Kidney tubule cell (primary cell): ENCODE results near the gene CD79A.

Source experiments
- DNase-seq: peaks from one replicate; pipeline ENCODE4 v3.0.0-alpha.2; 2018; ENCODE audit warnings: low spot score

The CD79A gene

DNA sequence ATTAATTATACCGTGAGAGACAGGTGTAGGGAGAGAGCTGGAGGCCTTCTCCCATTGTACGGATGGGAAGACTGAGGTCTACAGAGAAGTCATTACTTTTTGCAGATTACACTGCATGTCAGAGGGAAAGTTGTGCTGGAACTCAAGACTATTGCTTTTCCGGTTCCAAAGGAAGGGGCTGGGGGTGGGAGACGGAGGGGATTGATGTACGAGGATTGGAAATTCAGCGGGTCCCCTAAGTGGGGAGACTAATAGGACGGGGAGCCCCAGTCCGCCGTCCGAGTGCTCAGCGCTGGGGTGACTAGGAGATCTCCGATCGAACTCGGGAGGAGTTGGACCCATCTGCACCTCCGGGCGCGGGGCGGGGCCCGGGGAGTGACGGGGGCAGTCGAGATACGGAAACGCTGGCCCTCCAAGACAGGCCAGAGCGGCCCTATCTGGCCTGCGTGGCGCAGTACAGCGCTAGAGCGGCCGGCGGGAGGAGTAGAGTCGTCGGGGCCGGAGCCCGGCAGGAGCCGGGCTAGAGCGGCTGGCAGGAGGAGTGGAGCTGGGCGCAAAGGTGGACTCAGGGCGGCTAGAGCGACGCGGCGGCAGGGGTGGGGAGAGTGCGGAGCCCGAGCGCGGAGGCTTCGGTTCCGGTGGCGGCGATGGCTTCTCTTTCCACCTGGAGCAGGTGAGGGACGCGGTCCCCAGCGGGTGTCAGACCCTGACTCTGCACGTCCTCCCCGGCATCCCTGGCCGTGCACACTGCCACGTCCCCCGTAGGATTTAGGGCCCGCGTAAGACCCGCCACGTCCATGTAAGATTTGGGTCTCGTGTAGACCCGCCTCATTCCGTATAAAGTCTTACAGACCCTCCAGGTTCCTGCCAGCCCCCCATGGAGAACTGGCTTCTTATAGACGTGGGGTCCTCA lies 7.0 kb downstream of the CD79A start:
- DNase-seq = peak; percentile 98

DNA sequence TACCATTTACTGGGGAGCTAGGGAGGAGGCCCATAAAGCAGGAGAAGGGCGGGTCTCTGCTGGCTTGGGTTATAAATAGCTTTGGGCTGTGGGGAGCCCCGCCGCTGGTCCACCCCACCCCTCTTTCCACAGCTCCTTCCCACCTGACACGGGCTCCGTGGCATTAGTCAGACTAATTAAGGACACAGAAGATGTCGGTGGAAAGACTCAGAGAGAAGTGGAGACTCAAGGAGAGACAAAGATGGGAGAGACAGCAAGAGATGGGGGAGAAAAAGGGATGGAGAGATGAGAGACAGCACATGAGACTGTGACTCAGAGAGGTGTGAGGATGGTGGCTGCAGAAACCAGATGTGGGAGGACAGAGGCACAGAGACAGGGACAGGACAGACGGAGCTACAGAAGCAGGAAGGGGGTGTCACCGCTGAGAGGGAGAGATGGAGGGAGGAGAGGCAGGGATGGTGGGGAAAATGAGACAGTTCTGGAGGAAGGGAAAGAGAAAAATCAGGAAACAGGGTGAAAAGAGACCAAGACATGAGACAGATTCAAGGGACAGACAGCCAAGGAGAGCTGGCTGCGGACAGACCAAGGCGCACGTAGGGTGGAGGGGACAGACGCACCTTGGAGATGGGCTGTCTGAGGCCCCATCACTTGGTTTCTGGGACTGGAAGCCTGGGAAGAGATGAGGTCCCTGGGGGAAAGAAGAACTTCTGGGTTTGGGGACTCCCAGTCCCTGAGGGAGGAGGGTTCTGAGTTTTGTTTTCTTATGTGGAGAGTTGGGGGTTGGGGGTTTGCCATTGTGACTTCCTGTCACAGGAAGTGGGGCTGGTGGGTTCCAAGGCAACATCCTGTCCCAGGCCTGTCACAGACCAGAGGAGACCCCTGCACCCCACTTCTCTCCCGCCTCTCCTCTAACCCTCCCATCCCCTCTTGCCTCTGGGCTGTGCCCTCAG lies 10.0 kb downstream of the CD79A start:
- DNase-seq = no peak

DNA sequence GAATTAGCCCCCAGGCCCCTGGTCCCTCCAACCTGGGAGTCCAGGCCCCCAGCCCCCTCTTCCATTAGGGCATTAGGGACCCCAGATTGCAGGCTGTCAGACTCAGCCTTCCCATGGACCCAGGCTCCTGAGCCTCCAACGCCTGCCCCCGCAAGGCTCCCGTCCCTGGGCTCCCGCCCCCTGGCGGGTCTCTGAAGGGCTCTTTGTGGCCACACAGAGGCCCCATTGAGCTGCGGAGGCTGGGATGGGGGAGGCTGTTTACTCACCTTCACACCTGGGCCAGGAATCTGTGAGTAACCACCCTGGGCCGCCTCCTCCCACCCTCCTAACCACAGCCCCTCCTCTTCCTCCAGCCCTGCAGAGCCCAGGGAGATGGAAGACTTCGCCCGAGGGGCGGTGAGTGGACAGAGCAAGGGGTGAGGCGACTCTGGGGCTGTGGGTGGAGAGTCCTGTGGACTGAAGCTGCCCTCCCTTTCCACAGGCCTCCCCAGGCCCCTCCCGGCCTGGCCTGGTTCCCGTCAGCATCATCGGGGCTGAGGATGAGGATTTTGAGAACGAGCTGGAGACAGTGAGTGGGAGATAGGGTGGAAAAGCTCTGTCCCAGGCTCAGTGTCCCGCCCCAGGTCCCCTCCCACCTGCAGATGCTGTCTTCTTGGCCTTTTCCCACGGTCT lies 10.8 kb downstream of the CD79A start:
- peak; percentile 93 for DNase-seq

DNA sequence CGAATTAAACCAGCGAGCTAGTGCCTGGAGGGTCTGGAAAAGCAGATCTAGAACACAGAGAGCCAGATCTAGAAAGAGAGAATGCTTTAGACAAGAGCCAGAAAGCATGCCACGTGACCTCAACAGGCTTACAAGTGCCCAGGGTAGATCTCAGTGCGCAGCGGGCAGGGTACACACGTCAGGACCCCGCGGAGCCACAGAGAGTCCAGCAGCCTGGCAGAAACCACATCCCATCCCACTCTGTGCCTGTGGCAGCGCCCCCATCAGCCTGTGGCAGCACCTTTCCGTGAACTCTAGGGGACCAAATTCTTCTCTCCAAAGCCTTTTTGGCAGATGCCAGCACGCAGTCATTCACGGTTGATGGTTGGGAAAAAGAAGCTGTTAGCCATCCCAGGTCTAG lies 11.8 kb downstream of the CD79A start:
- no peak for DNase-seq

DNA sequence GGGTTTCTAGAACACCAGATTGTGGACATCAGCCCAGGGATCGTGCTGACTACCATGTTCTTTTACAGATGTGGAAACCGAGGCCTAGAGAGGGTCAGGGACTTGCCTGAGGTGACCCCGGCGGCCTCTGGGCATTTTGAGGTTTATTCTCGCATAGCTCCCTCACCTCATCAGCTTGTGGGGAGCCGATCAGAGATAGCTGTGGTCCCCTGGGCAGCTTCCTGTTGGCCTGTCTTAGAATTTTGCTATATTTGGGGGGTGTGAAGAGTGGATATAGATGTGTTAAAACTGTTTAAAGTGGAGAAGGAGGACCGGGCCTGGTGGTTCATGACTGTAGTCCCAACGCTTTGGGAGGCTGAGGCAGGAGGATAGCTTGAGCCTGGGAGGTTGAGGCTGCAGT lies 12.8 kb downstream of the CD79A start:
- no peak for DNase-seq

DNA sequence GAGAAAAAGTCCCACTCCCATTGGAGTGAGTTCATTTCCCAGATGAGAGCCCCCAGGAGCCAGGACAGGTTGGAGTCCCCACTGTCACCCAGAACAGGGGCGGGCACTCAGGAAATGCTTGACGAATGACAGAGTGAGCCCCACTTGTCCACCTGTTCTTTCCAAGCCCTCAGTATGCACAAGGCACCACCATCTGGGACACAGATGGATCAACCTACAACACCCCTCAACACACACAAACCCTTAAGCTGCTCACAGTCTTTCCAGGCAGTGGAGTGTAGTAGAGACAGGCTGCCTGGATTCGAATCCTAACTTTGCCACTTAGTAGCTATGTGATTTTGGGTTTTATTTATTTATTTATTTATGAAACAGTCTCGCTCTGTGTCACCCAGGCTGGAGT lies 13.9 kb downstream of the CD79A start:
- DNase-seq = no peak

DNA sequence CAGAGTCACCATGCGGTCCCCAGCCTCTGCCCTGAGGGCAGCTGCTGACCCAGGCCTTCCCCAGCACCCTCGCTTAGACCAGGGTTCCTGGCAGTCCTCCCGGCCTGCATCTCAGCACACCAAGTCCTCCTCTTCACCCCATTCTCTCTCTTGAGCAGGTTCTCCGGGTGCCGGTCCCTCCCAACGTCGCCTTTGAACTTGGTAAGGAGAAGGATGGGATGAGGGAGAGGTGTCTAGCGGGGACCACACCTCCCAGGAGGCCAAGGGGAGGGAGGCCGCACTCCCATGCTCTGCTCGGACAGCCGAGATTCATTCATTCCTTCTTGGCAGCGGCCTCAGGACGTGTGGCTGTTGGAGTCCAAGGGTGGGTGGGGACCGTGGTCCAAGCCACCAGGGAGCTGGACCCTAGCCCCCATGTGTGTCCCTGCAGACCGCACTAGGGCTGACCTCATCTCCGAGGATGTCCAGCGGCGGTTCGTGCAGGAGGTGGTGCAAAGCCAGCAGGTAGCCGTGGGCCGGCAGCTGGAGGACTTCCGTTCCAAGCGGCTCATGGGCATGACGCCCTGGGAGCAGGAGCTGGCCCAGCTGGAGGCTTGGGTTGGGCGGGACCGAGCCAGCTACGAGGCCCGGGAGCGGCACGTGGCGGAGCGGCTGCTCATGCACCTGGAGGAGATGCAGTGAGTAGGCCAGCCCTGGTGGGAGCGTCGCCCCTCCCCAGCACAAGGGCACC lies 15.3 kb downstream of the CD79A start:
- no peak for DNase-seq

DNA sequence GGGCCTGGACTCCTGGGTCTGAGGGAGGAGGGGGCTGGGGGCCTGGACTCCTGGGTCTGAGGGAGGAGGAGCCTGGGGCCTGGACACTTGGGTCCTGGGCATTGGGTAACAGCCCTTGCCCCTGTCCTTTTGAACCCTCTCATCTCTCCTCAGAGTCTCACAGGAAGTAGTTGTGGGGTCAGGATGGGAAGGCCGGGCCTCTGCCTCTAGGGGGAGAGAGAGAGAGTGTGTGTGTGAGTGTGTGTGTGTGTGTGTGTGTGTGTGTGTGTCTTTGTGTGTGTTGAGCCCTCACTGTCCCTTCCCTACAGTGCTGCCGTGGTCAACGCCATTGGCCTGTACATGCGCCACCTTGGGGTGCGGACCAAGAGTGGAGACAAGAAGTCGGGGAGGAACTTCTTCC lies 16.8 kb downstream of the CD79A start:
- DNase-seq = no peak

DNA sequence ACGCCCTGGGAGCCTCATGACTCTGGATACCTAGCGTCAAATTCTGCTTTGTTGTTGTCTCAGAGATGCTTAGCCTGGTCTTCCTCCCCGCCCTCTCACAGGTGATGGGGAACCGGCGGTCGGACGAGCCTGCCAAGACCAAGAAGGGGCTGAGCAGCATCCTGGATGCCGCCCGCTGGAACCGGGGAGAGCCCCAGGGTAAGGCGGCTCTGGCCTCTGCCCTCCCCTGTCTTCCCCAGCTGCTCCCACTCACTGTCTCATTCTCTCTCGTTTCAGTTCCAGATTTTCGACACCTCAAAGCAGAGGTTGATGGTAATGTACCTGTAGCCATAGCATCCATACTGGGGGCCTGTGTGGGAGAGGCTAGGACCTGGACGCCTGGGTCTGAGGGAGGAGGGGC lies 17.3 kb downstream of the CD79A start:
- no peak for DNase-seq

DNA sequence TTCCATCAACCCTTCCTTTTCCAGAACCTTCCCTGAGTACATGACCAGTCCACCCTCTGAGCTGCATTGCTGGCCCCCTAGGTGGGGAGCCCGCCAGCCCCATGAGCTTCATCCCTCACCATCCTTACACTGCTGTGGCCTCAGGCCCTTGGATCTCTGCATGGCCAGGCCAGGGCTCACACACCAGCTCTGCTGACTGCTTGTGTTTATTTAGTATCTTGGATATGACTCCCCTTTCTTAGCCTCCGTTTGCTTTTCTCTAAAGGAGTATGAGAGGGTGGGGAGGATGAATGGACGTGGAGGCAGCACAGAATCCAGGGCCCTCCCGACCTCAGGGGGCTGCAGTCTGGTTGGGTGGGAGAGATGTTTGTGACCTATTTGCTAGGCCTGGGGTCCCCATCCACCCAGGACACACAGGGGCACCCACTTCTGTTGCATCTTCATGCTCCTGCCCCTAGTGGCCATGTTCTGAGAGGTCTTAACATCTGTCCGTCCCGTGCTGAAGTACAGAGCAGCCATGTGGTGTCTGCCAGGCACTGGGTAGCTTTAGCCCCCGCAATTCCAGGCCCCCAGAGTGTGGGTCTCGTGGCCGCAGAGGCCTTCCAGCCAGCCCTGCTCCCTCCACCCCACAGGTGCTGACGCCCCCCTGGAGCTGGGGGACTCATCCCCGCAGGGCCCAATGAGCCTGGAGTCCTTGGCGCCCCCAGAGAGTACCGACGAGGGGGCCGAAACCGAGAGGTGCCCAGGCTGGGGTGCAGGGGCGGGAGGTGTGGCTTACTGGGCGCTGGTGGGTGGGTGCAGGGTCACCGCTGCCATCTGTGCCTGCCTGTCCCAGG lies 18.9 kb downstream of the CD79A start:
- DNase-seq = no peak

DNA sequence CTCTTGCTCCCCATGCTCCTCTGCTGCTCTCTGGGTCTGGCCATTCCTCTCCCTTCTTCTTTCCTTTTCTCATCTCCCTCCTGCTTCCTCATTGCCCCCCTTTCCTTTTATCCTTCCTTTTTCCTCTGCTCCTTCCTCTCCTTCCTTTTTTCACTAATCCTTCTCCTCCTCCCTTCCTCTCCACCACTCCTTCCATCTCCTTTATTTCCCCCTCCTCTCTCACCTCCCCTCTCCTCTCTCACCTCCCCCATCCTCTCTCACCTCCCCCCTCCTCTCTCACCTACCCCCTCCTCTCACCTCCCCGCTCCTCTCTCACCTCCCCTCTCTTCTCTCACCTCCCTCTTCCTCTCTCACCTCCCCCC lies 19.5 kb downstream of the CD79A start:
- no peak for DNase-seq

DNA sequence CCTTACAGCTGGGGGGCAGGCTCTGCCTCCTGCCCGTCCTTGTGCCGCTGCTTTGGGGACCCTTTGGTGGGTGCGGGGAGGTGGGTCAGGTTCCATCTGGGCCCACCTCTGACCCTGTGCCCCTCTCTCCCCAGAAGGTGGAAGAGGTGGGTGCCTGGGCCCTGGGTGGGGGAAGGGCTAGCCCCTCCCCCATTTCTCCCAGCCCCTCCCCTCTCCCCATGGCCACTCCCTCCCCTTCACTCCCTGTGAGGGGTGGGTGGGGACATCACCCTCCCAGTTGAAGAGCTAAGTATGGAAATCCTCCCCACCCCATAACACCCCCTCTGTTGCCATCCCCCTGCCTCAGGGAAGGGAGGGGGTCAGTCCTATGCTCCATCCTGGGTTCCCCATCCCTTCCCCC lies 20.1 kb downstream of the CD79A start:
- no peak for DNase-seq

DNA sequence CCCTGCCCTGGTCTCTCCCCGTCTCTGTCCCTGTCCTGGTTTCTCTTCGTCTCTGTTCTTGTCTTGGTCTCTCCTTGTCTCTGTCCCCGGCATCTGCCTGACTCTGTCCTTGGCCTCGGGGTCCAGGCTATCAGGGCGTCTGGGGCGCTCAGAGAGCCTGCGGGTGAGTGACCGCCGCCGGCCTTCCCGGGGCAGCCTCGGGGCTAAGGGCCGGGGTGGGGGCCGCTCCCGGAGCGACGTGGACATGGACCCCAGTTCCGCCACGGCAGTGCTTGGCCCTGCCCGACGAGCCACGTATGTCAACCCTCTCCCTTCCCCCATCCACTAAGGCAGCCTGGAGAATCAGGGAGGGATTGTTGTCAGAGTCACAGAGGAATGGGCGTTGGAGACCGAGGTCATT lies 20.7 kb downstream of the CD79A start:
- DNase-seq = no peak

DNA sequence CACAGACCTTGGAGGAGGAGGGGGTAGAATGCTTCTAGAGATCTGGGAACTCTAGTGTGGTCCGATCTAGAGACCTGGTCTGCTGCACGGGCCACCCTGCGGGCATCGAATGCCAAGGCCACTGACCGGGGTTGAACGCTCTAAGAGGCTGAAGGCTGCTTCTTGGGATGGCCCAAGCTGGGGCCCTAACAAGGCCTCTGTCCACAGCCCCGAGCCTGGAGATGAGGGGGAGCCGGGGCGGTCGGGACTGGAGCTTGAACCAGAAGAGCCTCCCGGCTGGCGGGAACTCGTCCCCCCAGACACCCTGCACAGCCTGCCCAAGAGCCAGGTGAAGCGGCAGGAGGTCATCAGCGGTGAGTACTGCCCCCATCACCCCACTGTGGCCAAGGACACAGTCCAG lies 21.2 kb downstream of the CD79A start:
- DNase-seq = no peak

DNA sequence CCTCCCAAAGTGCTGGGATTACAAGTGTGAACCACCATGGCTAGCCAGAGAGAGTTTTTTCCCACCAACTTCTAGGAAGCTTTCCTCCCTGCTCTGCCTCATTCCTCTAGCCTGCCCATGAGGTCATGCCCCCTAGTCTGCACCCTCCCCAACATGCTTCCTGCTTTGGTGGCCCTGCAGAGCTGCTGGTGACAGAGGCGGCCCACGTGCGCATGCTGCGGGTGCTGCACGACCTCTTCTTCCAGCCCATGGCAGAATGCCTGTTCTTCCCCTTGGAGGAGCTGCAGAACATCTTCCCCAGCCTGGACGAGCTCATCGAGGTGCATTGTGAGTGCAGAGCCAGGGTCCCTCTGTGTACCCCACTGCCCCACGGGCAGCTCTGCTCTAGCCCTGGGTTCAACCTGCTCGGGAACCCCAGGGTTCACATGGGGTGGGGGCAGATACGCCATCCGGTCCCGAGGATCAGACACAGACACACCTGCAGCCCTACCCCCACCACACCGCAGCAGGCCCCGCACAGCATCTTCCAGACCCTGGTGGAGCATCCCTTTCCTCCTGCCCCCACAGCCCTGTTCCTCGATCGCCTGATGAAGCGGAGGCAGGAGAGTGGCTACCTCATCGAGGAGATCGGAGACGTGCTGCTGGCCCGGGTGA lies 24.8 kb downstream of the CD79A start:
- DNase-seq = no peak

DNA sequence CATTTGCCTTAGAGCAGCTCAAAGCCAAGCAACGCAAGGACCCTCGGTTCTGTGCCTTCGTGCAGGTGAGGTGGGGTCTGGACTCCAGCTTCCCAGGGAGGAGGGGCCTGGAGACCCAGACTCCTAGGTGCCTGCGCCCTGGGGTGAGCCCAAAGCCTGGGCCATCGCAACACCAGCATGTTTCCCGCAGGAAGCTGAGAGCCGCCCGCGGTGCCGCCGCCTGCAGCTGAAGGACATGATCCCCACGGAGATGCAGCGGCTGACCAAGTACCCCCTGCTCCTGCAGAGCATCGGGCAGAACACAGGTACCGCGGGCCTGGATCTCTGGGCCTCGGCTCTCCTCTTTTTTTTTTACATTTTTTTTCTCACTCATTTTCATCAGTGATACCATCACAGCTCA lies 25.5 kb downstream of the CD79A start:
- DNase-seq = no peak

DNA sequence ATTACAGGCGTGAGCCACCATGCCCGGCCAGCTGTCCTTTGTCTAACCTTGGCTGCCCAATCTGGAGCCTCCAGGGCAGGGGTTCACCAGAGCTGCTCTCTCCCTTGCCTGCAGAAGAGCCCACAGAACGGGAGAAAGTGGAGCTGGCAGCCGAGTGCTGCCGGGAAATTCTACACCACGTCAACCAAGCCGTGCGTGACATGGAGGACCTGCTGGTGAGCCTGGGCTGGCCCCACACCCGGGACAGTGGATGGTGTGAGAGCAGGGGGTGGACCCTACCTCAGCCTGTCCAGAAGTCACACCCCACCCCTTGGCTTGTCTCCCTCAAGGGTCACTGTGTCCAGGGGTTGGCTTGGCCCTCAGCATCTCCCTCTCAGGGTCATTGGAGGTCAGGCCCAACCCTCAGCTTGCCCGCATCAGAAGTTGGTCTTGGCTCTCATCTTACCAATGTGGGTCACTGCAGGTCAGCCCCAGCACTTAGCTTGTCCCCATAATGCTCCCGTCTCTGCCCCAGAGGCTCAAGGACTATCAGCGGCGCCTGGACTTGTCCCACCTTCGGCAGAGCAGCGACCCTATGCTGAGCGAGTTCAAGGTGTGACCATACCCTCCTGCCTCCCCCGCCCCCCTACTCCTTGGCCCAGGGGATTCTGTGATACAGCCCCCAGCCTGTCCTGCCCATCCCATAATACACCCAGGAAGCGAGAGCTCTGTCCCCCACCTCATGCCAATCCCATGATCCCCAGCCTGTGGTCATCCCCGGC lies 26.3 kb downstream of the CD79A start:
- no peak for DNase-seq

DNA sequence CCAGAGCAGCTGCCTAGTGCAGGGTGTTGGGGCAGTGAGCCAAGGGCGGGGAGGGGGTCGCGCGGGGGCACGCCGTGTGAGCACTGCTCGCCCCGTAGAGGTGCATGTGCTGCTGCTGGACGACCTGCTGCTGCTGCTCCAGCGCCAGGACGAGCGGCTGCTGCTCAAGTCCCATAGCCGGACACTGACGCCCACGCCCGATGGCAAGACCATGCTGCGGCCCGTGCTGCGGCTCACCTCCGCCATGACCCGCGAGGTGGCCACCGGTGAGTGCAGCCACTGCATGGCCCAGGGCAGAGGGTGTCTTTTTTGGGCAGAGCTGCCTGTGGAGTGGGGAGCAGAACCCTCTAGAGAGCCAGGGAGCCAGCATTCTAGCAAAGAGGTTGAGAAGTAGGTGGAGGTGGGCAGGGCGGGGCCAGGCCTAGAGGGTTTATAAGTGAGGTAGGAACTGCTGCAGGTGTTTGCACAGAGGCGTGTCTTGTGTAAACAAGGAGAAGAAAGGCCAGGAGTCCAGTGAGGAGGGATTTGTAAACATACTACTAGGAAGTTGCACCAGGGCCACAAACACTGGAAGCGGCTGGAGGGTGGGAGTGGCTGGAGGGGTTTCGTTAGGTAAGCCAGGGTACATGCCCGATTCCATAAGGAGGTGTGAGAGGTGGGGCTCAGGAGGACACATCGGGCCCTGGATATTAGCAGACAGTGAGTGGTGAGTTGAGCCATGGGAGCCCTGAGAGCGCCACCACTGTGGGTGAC lies 27.2 kb downstream of the CD79A start:
- peak; percentile 26 for DNase-seq
